Activated CD4-positive, alpha-beta T cell treated with anti-CD3 and anti-CD28 coated beads for 36 hours (primary cell): ENCODE measurements around the gene LRRC61. TPM values are rescaled to one million over a fixed set of nuclear protein-coding genes. Genes with fewer than 3 reads are reported as not detected.

ENCODE experiments used
- ATAC-seq: fragments of 200-7000 bp; cut with Tn5 transposase; one replicate; pipeline ENCODE4 v1.10.0; 2021; ENCODE audit warnings: mild to moderate bottlenecking, moderate library complexity
- CTCF ChIA-PET: fragments of 350-600 bp; sonication (Branson Sonifier 250); formaldehyde crosslinking; loops from one replicate; lab custom pipeline; 2021; ENCODE audit warnings: antibody characterized with exemption; lab: Charles Lee
- POLR2A ChIA-PET: fragments of 350-600 bp; sonication (Branson Sonifier 250); formaldehyde crosslinking; loops from one replicate; lab custom pipeline; 2021; ENCODE audit warnings: antibody characterized with exemption, inconsistent platforms; lab: Charles Lee
- DNase-seq: peaks from one replicate; pipeline ENCODE4 v3.0.0-alpha.2; 2020
- H3K27ac Mint-ChIP-seq: one replicate; pipeline ENCODE4 v1.8.0; 2021; ENCODE audit warnings: mixed read lengths
- H3K27me3 Mint-ChIP-seq: one replicate; pipeline ENCODE4 v1.8.0; 2021; ENCODE audit warnings: mixed read lengths
- H3K36me3 Mint-ChIP-seq: one replicate; pipeline ENCODE4 v1.8.0; 2021; ENCODE audit warnings: low read depth, mixed read lengths
- H3K4me1 Mint-ChIP-seq: one replicate; pipeline ENCODE4 v1.8.0; 2021; ENCODE audit warnings: mixed read lengths
- H3K4me3 Mint-ChIP-seq: one replicate; pipeline ENCODE4 v1.8.0; 2021; ENCODE audit warnings: mild to moderate bottlenecking, moderate library complexity, mixed read lengths
- H3K9me3 Mint-ChIP-seq: one replicate; pipeline ENCODE4 v1.8.0; 2021; ENCODE audit warnings: low read depth, mixed read lengths
- intact Hi-C, 2 experiments: fragments of 100-400 bp; cut with DNase I in 1 of 2; cut with micrococcal nuclease in 1 of 2; formaldehyde crosslinking; loops; one replicate each; pipeline versions ENCODE4 v1.14.2 to v1.15.1; 2022 to 2024; cut with DNase I, micrococcal nuclease
- total RNA-seq, 2 experiments: library from RNA; stranded (reverse); gene quantifications; one replicate each; pipeline ENCODE4 v1.2.3, GENCODE V29; 2021

LRRC61 gene
- total RNA-seq, 2 experiments from 2014 or later, result 13.0 to 17.4 TPM

GRCh38 chr7:150374026-150374425 is 50.9 kb downstream of the LRRC61 start:
- ChIA-PET CTCF (interaction anchor here (0.6 to 0.7 kb wide), 2 partner anchors 45 to 50 kb away, joined by 3 read pairs; partner anchors contain the start of gene ACTR3C), POLR2A (no interaction called here)
- intact Hi-C loops, result loop anchor here in 1 of 2 experiments (10.0 kb wide), 1 partner anchor 971 kb away; the partner anchor contains the start of gene NUB1
- H3K4me1 Mint-ChIP-seq, result peaks cover 58% of the 10 kb centered on the region
- ATAC-seq (no peak), DNase-seq (no peak)
- H3K27me3 Mint-ChIP-seq, result no peaks in the 10 kb centered on the region
- peak overlapping the region; percentile 38 for H3K27ac Mint-ChIP-seq
- no peaks in the 10 kb centered on the region for H3K9me3 Mint-ChIP-seq
- peaks cover 28% of the 10 kb centered on the region for H3K36me3 Mint-ChIP-seq
- no peak overlapping the region for H3K4me3 Mint-ChIP-seq

GRCh38 chr7:150374472-150374871 is 51.3 kb downstream of the LRRC61 start:
- POLR2A ChIA-PET, result interaction anchor here (0.7 kb wide), 1 partner anchor 32 kb away, joined by 3 read pairs; no protein-coding TSS in a partner anchor
- ATAC-seq, result no peak
- CTCF ChIA-PET, result interaction anchor here (0.6 to 1.1 kb wide), 4 partner anchors 26 to 51 kb away, joined by 3 to 4 read pairs (median 3); partner anchors contain the start of gene ACTR3C

GRCh38 chr7:150375662-150376521 is 52.7 kb downstream of the LRRC61 start:
- Mint-ChIP-seq H3K27me3 (no peaks in the 10 kb centered on the region), H3K36me3 (peaks cover 19% of the 10 kb centered on the region), H3K4me3 (peak overlapping the region; percentile 17), H3K27ac (peak overlapping the region; percentile 86), H3K4me1 (peaks cover 58% of the 10 kb centered on the region), H3K9me3 (no peaks in the 10 kb centered on the region)
- ATAC-seq (peak; percentile 35), DNase-seq (peak; percentile 73)
- intact Hi-C loops, result loop anchor here (5.0 to 10.0 kb wide), 6 partner anchors 54 to 1129 kb away; partner anchors contain the start of genes ACTR3C (in 1 of the 2), CDK5 (in 1 of the 2), FASTK (in 1 of the 2) and LRRC61 (in 1 of the 2)
- CTCF ChIA-PET, result interaction anchor here (0.7 to 1.1 kb wide), 3 partner anchors 14 to 38 kb away, joined by 3 to 4 read pairs (median 3); no protein-coding TSS in a partner anchor
- POLR2A ChIA-PET, result interaction anchor here (0.5 to 0.6 kb wide), 3 partner anchors 140 to 535 kb away, joined by 3 to 4 read pairs (median 3); no protein-coding TSS in a partner anchor

More at GRCh38 chr7:150374472-150374871, 51.3 kb downstream of the LRRC61 start:
- Mint-ChIP-seq H3K27me3 (no peaks in the 10 kb centered on the region), H3K4me3 (no peak overlapping the region), H3K36me3 (peaks cover 27% of the 10 kb centered on the region), H3K9me3 (no peaks in the 10 kb centered on the region), H3K27ac (peak overlapping the region; percentile 34), H3K4me1 (peaks cover 58% of the 10 kb centered on the region)
- no peak for DNase-seq
- intact Hi-C loops, result loop anchor here in 1 of 2 experiments (10.0 kb wide), 1 partner anchor 970 kb away; the partner anchor contains the start of gene NUB1

GRCh38 chr7:150376560-150376959 is 53.4 kb downstream of the LRRC61 start:
- Mint-ChIP-seq H3K4me3 (peak overlapping the region; percentile 17), H3K4me1 (peaks cover 59% of the 10 kb centered on the region), H3K27me3 (no peaks in the 10 kb centered on the region), H3K36me3 (peaks cover 18% of the 10 kb centered on the region), H3K9me3 (no peaks in the 10 kb centered on the region), H3K27ac (peak overlapping the region; percentile 86)
- ATAC-seq (no peak), DNase-seq (no peak)
- ChIA-PET CTCF (interaction anchor here (0.9 kb wide), 1 partner anchor 37 kb away, joined by 3 read pairs; no protein-coding TSS in a partner anchor), POLR2A (interaction anchor here (0.5 to 0.6 kb wide), 3 partner anchors 139 to 534 kb away, joined by 3 to 4 read pairs (median 3); no protein-coding TSS in a partner anchor)
- intact Hi-C loops, result loop anchor here (5.0 to 10.0 kb wide), 6 partner anchors 54 to 1129 kb away; partner anchors contain the start of genes ACTR3C (in 1 of the 2), CDK5 (in 1 of the 2), FASTK (in 1 of the 2) and LRRC61 (in 1 of the 2)

GRCh38 chr7:150377196-150377595 is 54.0 kb downstream of the LRRC61 start:
- POLR2A ChIA-PET, result no interaction called here
- Mint-ChIP-seq H3K36me3 (peaks cover 18% of the 10 kb centered on the region), H3K4me3 (no peak overlapping the region), H3K9me3 (no peaks in the 10 kb centered on the region), H3K4me1 (peaks cover 59% of the 10 kb centered on the region), H3K27me3 (no peaks in the 10 kb centered on the region), H3K27ac (peak overlapping the region; percentile 63)
- no peak for ATAC-seq
- DNase-seq, result no peak
- intact Hi-C loops, result loop anchor here (5.0 to 10.0 kb wide), 6 partner anchors 55 to 1130 kb away; partner anchors contain the start of genes ACTR3C (in 1 of the 2), CDK5 (in 1 of the 2), FASTK (in 1 of the 2) and LRRC61 (in 1 of the 2)
- CTCF ChIA-PET, result interaction anchor here (1.1 to 1.7 kb wide), 3 partner anchors 28 to 184 kb away, joined by 3 to 7 read pairs (median 3); a partner anchor contains a TSS

- no peak overlapping the region for H3K27ac Mint-ChIP-seq
- peaks cover 15% of the 10 kb centered on the region for H3K36me3 Mint-ChIP-seq
- H3K4me3 Mint-ChIP-seq, result peak overlapping the region; percentile 70
- DNase-seq, result no peak
- peaks cover 58% of the 10 kb centered on the region for H3K4me1 Mint-ChIP-seq
- POLR2A ChIA-PET, result interaction anchor here (1.0 kb wide), 1 partner anchor 8 kb away, joined by 5 read pairs; no protein-coding TSS in a partner anchor
- intact Hi-C loops, result loop anchor here (2.0 to 10.0 kb wide), 7 partner anchors 55 to 1130 kb away; partner anchors contain the start of genes ACTR3C (in 1 of the 2), ATP6V0E2 (in 1 of the 2), CDK5 (in 1 of the 2) and FASTK (in 1 of the 2)
- no peak for ATAC-seq
- CTCF ChIA-PET, result interaction anchor here (0.6 to 1.7 kb wide), 7 partner anchors 8 to 184 kb away, joined by 3 to 7 read pairs (median 3); partner anchors contain the start of gene REPIN1
- H3K27me3 Mint-ChIP-seq, result no peaks in the 10 kb centered on the region
- no peaks in the 10 kb centered on the region for H3K9me3 Mint-ChIP-seq
Measured at GRCh38 chr7:150377635-150378034, 54.5 kb downstream of the LRRC61 start.

- no peaks in the 10 kb centered on the region for H3K9me3 Mint-ChIP-seq
- ChIA-PET CTCF (interaction anchor here (0.6 to 1.7 kb wide), 8 partner anchors 9 to 183 kb away, joined by 3 to 7 read pairs (median 3); partner anchors contain the start of gene REPIN1), POLR2A (interaction anchor here (1.0 kb wide), 1 partner anchor 9 kb away, joined by 5 read pairs; no protein-coding TSS in a partner anchor)
Measured at GRCh38 chr7:150378115-150378852, 55.1 kb downstream of the LRRC61 start.

GRCh38 chr7:150378853-150379440 is 55.8 kb downstream of the LRRC61 start, which contains the start of gene ZNF775:
Gene ZNF775 (plus strand): TSS chr7:150379330. CDS start chr7:150388471, 9,141 bp downstream.
- Mint-ChIP-seq H3K27me3 (no peaks in the 10 kb centered on the region), H3K36me3 (peaks cover 5% of the 10 kb centered on the region), H3K4me3 (peak within 1 kb of the TSS; percentile 81), H3K4me1 (peaks cover 53% of the 10 kb centered on the region), H3K27ac (peak within 1 kb of the TSS; percentile 63), H3K9me3 (no peaks in the 10 kb centered on the region)
- DNase-seq, result peak; percentile 96
- intact Hi-C loops, result loop anchor here (1.0 to 10.0 kb wide), 15 partner anchors 10 to 1132 kb away; partner anchors contain the start of genes ACTR3C (in 2 of the 2), LRRC61 (in 2 of the 2), ABCF2 (in 1 of the 2) and ATP6V0E2 (in 1 of the 2)
- ChIA-PET CTCF (interaction anchor here (0.8 to 1.7 kb wide), 3 partner anchors 24 to 27 kb away, joined by 3 to 4 read pairs (median 3); a partner anchor contains a TSS), POLR2A (no interaction called here)
- peak; percentile 98 for ATAC-seq

More at GRCh38 chr7:150378115-150378852, 55.1 kb downstream of the LRRC61 start:
- peak; percentile 62 for DNase-seq
- Mint-ChIP-seq H3K27ac (peak overlapping the region; percentile 58), H3K4me3 (peak overlapping the region; percentile 70), H3K36me3 (peaks cover 10% of the 10 kb centered on the region), H3K4me1 (peaks cover 58% of the 10 kb centered on the region), H3K27me3 (no peaks in the 10 kb centered on the region)
- no peak for ATAC-seq
- intact Hi-C loops, result loop anchor here (2.0 to 10.0 kb wide), 7 partner anchors 56 to 1131 kb away; partner anchors contain the start of genes ACTR3C (in 1 of the 2), ATP6V0E2 (in 1 of the 2), CDK5 (in 1 of the 2) and FASTK (in 1 of the 2)
